GM21423 (cell line): ENCODE data around the gene LRRC74A.
"Not testable (repeated sequence)": the region's sequence is repeated elsewhere in the genome, so short reads cannot be mapped to it uniquely, and the experiment has no call there.

Experiments
- ATAC-seq: cut with Tn5 transposase; IDR thresholded peaks from one replicate; pipeline ENCODE4 v1.9.1; 2021; ENCODE audit warnings: mild to moderate bottlenecking, moderate library complexity; ENCODE audit not compliant: unreplicated experiment

The LRRC74A gene

GRCh38 chr14:76883447-76883846 is 57.2 kb downstream of the LRRC74A start:
- ATAC-seq = no peak

DNA sequence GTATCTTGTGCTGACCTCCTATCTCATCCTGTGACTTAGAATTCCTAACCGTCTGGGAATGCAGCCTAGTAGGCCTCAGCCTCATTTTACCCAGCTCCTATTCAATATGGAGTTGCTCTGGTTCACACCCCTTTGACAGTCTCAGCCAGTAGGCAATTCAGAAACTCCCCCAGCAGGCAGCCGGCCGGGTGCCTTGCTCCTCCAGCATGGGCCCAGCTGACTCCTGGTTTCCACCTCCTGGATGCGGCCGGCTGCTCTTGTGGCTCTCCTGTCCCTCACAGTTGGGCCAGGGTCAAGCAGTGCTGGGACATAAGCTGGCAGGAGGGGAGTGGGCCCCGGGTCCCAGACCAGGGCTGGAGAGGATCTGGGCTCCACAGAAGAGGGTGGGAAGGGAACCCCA is 58.2 kb downstream of the LRRC74A start:
- no peak for ATAC-seq

DNA sequence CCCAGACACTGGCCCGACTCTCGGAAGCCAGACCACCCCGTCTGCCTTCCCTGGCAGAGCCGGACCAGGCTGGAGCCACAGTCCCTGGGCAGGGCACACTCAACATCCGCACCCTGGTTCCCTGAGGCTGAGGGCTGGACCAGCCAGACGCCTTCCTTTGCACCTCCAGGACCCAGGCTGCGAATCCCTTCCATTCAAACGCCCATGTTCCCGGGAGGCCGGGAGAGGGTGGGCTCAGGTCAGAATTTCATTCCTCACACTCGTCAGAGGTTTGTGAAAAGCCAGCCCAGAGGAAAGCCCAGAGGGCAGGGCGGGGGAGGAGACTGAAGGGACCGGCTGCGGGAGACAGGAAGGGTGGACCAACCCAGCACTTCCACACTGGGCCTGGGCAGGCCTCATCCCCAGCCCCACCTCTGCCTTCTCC is 58.7 kb downstream of the LRRC74A start:
- ATAC-seq = no peak

DNA sequence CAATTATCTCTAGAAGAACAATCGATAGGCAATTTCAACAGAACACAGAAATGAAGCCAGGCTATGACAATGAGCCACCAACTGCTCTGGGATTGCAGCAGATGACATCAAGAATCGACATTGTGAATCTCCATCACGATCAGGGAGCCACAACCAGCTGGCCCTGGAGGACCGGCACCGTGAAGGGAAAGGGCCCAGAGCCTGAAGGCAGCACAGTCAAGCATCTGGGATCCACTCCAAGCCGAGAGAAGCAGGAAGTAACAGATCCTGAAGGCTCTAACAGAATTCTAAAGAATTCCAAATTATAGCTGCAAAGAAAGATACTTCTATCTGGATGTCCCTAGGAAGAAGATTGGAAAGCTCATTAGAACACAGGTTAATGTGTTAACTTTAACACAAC is 61.0 kb downstream of the LRRC74A start:
- ATAC-seq = no peak

DNA sequence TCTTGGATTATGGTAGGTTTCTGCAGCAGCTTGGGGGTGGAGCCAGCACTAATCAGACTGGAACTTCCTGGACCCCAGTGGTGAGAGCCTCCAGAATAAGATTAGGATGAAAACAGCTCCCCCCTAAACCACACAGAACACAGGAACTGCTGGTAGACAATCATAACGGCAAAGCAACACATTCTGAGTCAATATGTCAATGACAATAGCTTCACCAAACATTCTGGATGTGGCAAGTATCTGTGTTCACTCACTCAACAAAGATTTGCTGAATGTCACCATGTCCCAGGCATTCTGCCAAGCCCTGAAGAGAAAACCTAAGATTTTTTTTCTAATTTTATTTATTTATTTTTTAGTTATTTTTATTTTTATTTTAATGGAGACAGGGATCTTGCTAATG is 65.2 kb downstream of the LRRC74A start:
- ATAC-seq = no peak

DNA sequence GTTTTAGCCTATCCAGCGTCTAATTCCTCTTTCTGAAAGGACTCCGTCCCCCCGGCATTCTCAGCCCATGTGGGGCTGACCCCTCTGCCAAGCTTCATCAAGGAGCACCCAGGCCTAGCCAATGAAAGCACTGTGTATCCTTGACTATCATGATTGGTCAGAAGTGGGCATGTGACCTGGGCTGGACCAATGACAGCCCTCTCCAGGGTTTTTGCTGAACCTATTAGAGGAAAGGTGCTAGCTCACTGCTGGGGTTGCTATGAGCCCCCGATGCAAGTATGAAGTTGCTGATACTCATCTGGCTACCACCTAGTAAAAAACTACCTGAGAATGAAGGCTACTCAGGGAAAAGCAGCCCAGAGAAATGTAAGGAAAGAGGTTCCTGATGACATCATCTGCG is 68.1 kb downstream of the LRRC74A start:
- ATAC-seq = no peak

- not testable (repeated sequence) for ATAC-seq
Observed at GRCh38 chr14:76898006-76898405, 71.8 kb downstream of the LRRC74A start.

DNA sequence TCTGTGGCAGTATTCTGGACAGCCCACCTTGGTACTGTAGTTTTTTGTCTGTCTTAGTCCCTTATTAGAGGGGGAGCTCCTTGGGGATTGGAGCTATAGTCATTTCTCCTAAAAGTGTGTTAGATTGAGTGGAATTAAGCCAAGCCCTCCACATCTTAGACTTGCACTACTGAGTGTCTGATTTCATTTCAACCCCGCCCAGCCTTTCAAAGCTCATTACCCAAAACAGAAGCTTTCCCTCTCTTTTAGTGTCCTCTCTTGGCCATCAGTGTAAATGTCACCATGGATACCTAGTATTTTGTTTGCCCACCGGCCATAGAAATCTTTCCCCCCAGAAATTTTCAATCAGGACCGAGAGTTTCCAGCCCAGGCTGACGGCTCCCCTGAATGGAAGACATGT is 74.5 kb downstream of the LRRC74A start:
- no peak for ATAC-seq

- no peak for ATAC-seq
Observed at GRCh38 chr14:76901171-76902055, 75.2 kb downstream of the LRRC74A start.

DNA sequence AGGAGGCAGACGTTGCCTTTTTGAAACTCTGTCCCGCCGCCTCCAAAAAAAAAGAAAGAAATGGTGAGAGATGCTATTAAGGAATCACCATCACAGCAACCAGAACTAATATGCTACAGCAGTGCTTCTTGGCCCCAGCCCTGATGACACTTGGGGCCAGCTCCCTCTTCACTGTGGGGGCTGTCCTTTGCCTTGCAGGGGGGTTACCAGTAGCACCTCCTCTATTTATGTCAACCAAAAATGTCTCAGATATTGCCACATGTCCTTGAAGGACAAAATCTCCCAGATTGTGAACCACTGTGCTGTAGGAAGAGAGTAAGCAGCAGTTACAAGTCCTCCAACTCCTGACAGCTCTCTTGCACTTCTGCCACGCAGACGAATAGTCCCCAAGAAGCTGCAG is 76.4 kb downstream of the LRRC74A start:
- no peak for ATAC-seq

GRCh38 chr14:76904100-76904739 is 78.0 kb downstream of the LRRC74A start:
- ATAC-seq = no peak

DNA sequence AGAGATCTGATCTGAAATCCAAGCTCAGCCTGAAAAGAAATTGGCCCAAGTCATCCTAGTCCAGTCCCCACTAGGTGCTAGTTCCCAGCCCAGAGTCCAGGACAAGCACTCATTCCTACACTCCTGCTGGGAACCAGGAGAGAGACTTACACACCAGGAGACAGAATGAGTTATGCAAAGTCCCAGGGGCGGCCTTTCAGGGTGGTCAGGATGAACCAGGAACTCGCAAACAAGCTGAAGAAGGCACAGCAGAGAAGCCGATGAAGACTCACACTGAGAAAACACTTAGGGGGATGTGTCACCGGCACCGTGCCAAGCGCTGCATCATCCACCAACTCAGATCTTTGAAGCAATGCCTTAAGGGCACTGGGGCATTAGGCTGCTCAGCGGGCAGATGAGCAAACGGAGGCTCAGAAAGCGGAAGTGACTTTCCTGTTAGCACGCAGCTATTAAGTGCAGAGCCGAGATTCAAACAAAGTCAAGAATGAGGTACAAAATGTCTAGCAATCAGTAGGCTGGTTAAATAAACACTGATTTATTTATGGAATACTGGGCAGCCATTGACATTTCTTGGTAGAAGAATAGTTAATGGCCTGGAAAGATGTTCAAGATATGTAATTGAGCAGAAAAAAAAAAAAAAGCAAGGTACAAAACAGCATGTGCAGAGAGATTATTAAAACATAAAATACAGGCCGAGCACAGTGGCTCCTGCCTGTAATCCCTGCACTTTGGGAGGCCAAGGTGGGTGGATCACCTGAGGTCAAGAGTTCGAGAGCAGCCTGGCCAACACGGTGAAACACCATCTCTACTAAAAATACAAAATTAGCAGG is 78.7 kb downstream of the LRRC74A start:
- peak; percentile 79 for ATAC-seq

DNA sequence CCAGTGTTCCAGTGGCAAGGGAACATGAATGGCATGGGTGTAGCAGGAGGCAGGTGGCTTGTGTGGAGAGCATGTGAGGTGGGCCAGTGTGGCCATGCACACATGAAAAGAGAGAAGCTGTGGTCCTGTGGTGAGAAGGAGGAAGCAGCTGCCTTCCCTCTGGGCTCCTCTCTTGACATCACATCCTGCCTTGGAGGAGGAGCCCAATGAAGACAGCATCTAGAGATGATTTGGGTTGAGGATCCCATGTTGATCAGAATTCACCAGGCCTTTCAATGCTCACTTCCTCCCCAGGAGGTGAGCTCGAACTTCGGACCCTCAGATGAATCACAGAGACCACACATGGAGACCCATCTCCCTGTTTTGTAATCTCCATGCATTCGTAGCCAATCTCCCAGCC is 82.6 kb downstream of the LRRC74A start:
- ATAC-seq = peak; percentile 62

DNA sequence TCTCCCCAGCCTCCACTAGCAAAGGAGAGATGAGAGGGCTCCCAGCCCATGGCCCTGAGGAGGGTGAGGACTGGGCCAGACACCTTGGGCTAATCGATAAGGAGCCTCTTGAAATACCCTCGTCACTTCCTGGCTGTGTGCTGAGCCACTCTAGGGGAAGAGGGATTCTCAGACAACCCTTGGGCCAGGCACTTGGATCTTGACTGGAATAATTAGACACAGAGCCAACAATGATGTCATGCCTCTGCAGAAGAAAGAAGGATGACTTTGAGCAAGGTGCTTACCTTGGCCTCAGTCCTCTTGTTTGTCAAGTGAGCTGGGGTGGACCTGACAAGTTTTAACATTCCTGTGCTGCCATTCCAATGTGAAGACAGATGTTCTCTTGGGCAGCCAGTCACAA is 83.1 kb downstream of the LRRC74A start:
- no peak for ATAC-seq

GRCh38 chr14:76910371-76910890 is 84.2 kb downstream of the LRRC74A start:
- ATAC-seq = no peak

GRCh38 chr14:76911473-76911872 is 85.3 kb downstream of the LRRC74A start:
- no peak for ATAC-seq

DNA sequence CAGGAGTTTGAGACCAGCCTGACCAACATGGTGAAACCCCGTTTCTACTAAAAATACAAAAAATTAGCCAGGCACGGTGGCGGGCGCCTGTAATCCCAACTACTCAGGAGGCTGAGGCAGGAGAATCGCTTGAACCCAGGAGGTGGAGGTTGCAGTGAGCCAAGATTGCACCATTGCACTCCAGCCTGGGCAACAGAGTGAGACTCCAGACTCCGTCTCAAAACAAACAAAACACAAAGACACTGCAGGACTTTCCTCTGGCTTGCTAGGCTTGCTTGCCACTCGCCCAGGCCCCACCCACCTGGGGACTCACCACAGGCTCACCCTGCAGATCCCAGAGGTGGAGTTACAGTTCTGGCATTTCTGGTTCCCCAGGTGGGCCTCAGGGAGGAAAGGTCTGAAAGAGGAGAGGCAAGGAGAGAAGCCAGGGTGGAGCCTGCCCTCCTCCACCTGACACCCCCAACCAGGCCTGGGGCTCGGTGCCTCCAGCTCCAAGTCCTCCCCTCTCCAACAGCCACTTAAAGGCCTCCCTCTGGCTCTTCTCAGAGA is 88.4 kb downstream of the LRRC74A start:
- not testable (repeated sequence) for ATAC-seq

GRCh38 chr14:76916040-76916715 is 90.0 kb downstream of the LRRC74A start:
- ATAC-seq = no peak

GRCh38 chr14:76917158-76917596 is 91.0 kb downstream of the LRRC74A start:
- no peak for ATAC-seq

DNA sequence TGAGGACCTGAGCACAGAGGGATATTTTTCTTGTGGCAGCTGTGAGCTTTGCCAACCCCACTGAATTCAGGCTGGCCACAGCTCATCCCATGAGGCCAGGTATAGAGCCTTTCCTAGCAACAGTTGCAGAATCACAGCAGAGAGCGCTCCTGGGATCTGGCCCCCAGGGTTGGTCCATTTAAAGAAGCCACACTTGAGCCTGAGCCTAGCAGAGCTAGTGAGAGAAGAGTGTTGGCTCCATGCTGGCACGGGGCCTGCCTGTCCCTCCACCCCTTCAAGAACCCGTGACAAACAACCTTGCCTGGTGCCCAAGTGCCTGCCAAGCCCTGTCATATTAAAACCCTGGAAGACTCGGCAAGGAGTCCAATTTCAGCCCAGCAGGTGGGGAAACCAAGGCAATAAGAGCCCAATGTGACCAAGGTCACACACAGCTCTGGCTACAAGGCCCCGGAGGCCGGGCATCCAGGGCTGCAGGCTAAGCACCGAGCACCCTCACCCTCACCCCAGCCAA is 91.6 kb downstream of the LRRC74A start:
- ATAC-seq = no peak
